ENCODE measurements around the gene PTH1R. TPM values are rescaled to one million over a fixed set of nuclear protein-coding genes. Genes with fewer than 3 reads are reported as not detected.

Gene PTH1R
- polyA plus RNA-seq, 1 donor (not counting 4 experiments of a cell fraction or from before 2014, with no cell fraction given) = not detected

DNA sequence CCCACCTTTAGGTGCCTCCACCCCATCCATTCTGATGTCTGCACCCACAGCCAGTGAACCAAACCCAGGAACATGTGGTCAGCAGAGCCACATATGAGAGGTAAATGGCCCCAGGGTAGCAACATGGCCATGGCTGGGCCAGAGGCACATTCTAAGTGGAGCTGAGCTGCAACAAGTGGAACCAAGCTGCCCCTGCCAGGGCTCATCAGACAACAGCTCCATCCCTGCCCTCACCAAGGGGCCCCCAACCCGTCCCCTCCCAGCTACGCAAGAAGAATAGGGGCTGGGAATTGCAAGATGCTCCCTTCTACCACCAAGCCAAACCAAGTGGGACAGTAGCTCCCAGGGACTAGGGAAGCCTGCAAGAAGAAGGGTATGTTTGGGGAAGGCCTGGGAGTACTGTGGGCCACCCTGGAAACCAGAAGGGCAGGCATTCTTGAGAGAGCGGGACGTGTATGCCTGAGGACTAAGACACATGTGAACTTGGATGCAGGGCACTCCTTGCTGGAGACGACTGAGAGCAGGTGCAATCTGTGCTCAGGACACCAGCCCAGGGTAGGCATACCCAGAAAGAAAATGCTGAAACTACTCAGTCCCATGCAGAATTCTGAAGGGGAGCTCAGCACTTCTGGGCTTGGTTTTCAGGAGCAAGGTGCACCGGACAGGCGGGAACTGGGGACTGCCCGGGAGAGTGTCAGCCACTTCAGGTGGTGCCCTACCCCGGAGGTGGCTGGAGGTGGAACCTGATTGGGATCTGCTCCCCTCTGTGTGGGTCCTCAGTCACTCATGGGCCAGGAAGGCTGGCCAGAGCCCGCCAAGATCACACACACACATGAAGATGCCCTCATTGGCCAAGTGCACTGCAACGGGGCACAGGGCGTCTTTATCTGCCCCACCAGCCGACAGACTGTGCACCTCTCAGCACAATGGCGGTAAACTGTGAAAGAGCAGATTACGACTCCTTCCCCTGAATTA, 23.8 kb upstream of the PTH1R start:
- no peaks in the 10 kb centered on the region for H3K4me1 ChIP-seq (ENCODE audit: control insufficient read depth, extremely low read depth, insufficient read depth, low read length)
- no peak overlapping the region for H3K4me3 ChIP-seq (ENCODE audit: control insufficient read depth in 2 of 3, extremely low read depth in 1 of 3, insufficient read depth in 2 of 3, low read depth in 1 of 3, low read length in 3 of 3)
- no peaks in the 10 kb centered on the region for H4K20me1 ChIP-seq (ENCODE audit: control insufficient read depth, extremely low read depth, insufficient read depth, low read length)
- no peaks in the 10 kb centered on the region for H3K36me3 ChIP-seq (ENCODE audit: control insufficient read depth in 2 of 2, extremely low read depth in 1 of 2, insufficient read depth in 2 of 2, low read length in 2 of 2)
- no peak overlapping the region for H3K27ac ChIP-seq (ENCODE audit: control insufficient read depth, insufficient read depth, low read length)
- no peak overlapping the region for H3K4me2 ChIP-seq (ENCODE audit: control insufficient read depth, extremely low read depth, insufficient read depth, low read depth, low read length)
- no peak overlapping the region for H2AFZ ChIP-seq (ENCODE audit: control insufficient read depth, low read length)
- H3K9me3 ChIP-seq (ENCODE audit: control insufficient read depth, low read depth, low read length) = no peaks in the 10 kb centered on the region
- peaks cover 19% of the 10 kb centered on the region for H3K27me3 ChIP-seq (ENCODE audit: control insufficient read depth, extremely low read depth, insufficient read depth, low read length)
- no peaks in the 10 kb centered on the region for H3K79me2 ChIP-seq (ENCODE audit: control insufficient read depth, insufficient read depth, low read length)
- H3K9me1 ChIP-seq (ENCODE audit: control insufficient read depth, extremely low read depth, insufficient read depth, low read length) = no peaks in the 10 kb centered on the region
- dilution Hi-C loops (cut with MboI; ENCODE audit: extremely low pct_ligation_motif_present, low sequenced_read_pairs) = no loop called here
- no peak overlapping the region for H3K9ac ChIP-seq (ENCODE audit: control insufficient read depth, extremely low read depth, insufficient read depth, low read length)
- FAIRE-seq (no peak), DNase-seq (ENCODE audit: low read depth, low spot score) (no peak)
- TF ChIP-seq, protein P1, sequence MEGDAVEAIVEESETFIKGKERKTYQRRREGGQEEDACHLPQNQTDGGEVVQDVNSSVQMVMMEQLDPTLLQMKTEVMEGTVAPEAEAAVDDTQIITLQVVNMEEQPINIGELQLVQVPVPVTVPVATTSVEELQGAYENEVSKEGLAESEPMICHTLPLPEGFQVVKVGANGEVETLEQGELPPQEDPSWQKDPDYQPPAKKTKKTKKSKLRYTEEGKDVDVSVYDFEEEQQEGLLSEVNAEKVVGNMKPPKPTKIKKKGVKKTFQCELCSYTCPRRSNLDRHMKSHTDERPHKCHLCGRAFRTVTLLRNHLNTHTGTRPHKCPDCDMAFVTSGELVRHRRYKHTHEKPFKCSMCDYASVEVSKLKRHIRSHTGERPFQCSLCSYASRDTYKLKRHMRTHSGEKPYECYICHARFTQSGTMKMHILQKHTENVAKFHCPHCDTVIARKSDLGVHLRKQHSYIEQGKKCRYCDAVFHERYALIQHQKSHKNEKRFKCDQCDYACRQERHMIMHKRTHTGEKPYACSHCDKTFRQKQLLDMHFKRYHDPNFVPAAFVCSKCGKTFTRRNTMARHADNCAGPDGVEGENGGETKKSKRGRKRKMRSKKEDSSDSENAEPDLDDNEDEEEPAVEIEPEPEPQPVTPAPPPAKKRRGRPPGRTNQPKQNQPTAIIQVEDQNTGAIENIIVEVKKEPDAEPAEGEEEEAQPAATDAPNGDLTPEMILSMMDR (optimal IDR thresholded peaks at IDR 0.05 in 1 of 3, IDR thresholded peaks at IDR 0.05 in 1 of 3, conservative IDR thresholded peaks at IDR 0.05 in 1 of 3; ENCODE audit: extremely low read depth in 1 of 3, insufficient read depth in 2 of 3, low read length in 3 of 3) = no peak
- TF ChIP-seq EZH2 (IDR thresholded peaks at IDR 0.05; ENCODE audit: low read length) = no peak

DNA sequence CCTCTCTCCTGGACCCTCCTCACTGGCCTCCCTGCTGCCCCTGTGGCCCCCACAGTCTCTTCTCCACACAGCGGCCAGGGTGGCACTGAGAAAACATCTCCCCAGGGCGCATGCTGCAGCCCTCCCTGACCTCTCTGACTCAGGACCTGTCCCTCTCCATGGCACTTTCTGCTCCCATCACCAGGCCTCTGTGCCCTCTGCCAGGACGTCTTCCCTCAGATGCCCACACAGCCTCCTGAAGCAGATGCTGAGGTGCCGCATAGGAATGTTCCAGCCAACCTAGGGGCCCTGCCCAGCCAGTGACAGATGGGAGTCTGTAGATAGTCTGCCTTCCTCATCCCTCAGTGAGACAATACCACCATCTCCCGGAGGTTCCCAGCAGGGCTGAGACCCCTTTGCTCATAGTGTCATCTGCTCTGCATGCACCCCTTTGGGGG, 22.9 kb upstream of the PTH1R start:
- no peak overlapping the region for H3K4me3 ChIP-seq (ENCODE audit: control insufficient read depth in 2 of 3, extremely low read depth in 1 of 3, insufficient read depth in 2 of 3, low read depth in 1 of 3, low read length in 3 of 3)
- H4K20me1 ChIP-seq (ENCODE audit: control insufficient read depth, extremely low read depth, insufficient read depth, low read length) = no peaks in the 10 kb centered on the region
- H3K79me2 ChIP-seq (ENCODE audit: control insufficient read depth, insufficient read depth, low read length) = no peaks in the 10 kb centered on the region
- DNase-seq (ENCODE audit: low read depth, low spot score) (no peak), FAIRE-seq (no peak)
- H3K9me1 ChIP-seq (ENCODE audit: control insufficient read depth, extremely low read depth, insufficient read depth, low read length) = no peaks in the 10 kb centered on the region
- H3K36me3 ChIP-seq (ENCODE audit: control insufficient read depth in 2 of 2, extremely low read depth in 1 of 2, insufficient read depth in 2 of 2, low read length in 2 of 2) = no peaks in the 10 kb centered on the region
- peaks cover 22% of the 10 kb centered on the region for H3K27me3 ChIP-seq (ENCODE audit: control insufficient read depth, extremely low read depth, insufficient read depth, low read length)
- H3K4me2 ChIP-seq (ENCODE audit: control insufficient read depth, extremely low read depth, insufficient read depth, low read depth, low read length) = no peak overlapping the region
- H2AFZ ChIP-seq (ENCODE audit: control insufficient read depth, low read length) = no peak overlapping the region
- H3K9me3 ChIP-seq (ENCODE audit: control insufficient read depth, low read depth, low read length) = no peaks in the 10 kb centered on the region
- dilution Hi-C loops (cut with MboI; ENCODE audit: extremely low pct_ligation_motif_present, low sequenced_read_pairs) = no loop called here
- no peak overlapping the region for H3K9ac ChIP-seq (ENCODE audit: control insufficient read depth, extremely low read depth, insufficient read depth, low read length)
- TF ChIP-seq, protein P1 (optimal IDR thresholded peaks at IDR 0.05 in 1 of 3, IDR thresholded peaks at IDR 0.05 in 1 of 3, conservative IDR thresholded peaks at IDR 0.05 in 1 of 3; ENCODE audit: extremely low read depth in 1 of 3, insufficient read depth in 2 of 3, low read length in 3 of 3) = no peak
- TF ChIP-seq EZH2 (IDR thresholded peaks at IDR 0.05; ENCODE audit: low read length) = no peak
- no peaks in the 10 kb centered on the region for H3K4me1 ChIP-seq (ENCODE audit: control insufficient read depth, extremely low read depth, insufficient read depth, low read length)
- no peak overlapping the region for H3K27ac ChIP-seq (ENCODE audit: control insufficient read depth, insufficient read depth, low read length)
